ENCODE data around the gene OSBPL2. TPM values are rescaled to one million over a fixed set of nuclear protein-coding genes. Genes with fewer than 3 reads are reported as not detected.

The OSBPL2 gene
- total RNA-seq, 5 donors from 2014 or later (not counting 1 experiment from before 2014, with no cell fraction given) = 57.0 to 70.1 (median 63.0) TPM

DNA sequence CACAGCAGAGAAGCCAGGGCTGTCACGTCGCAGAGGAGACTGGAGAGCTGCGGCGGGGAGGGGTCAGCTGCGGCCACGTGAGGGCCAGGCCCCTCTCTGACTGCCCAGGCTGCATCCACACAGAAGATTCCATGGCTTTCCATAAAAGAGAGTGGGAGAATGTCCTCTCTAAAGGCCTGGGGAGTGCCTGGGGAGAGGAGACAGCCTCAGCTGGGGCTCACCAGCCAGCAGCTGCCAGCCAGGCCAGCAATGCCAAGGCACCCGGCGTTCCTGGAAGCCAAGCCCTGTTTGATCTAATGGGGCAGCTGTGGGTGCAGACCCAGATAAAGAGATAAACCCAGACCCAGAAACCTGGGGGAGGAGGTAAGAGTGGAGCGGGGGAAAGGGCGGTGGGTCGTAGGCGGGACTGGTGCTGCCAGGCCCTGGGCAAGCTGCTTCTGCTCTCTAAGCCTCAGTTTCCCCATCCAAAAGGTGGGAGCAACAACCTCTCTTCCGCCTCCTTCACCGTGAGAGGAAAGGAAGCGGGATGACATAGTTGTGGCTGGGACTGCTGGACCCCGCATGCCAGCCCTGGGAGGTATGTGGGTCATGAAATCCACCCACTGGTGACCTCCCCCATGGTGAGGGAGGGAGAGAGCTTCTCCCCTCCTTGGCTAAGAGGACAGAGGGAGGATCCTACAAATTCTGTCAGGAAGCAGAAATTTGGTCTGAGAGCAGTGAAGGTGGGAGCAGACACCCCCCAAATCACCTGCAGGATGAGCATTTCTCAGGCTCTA lies 3.1 kb upstream of the OSBPL2 start:
- no peak overlapping the region for H3K27ac ChIP-seq (ENCODE audit: low read length)
- peaks cover 17 to 19% (median 18%) of the 10 kb centered on the region in 3 donors for H3K4me1 Mint-ChIP-seq
- no peak overlapping the region for H3K27ac Mint-ChIP-seq
- peaks cover 13 to 23% of the 10 kb centered on the region in 2 experiments for H3K4me1 ChIP-seq (ENCODE audit: control insufficient read depth in 1 of 2, extremely low read depth in 1 of 2, insufficient read depth in 2 of 2, low read length in 2 of 2)
- H3K27me3 Mint-ChIP-seq = peaks cover 3 to 7% of the 10 kb centered on the region in 2 donors
- CTCF ChIA-PET = interaction anchor here in 1 of 2 donors (0.6 kb wide), 1 partner anchor 1275 kb away, joined by 6 read pairs; no protein-coding TSS in a partner anchor
- no peaks in the 10 kb centered on the region for H3K36me3 Mint-ChIP-seq
- 45% methylated on average over 2 of the region's 16 CpGs for WGBS (ENCODE audit: insufficient coverage)
- no peaks in the 10 kb centered on the region for H3K9me3 Mint-ChIP-seq
- no peak for DNase-seq
- H3K27me3 ChIP-seq (replicated peaks in 1 of 2; ENCODE audit: control insufficient read depth in 2 of 2, extremely low read depth in 1 of 2, insufficient read depth in 2 of 2, low read length in 1 of 2) = peaks cover 0 to 58% of the 10 kb centered on the region in 2 experiments
- H3K4me3 Mint-ChIP-seq = no peak overlapping the region
- no peaks in the 10 kb centered on the region for H3K36me3 ChIP-seq (ENCODE audit: control insufficient read depth in 2 of 2, extremely low read depth in 1 of 2, insufficient read depth in 1 of 2, low read length in 1 of 2)
- H3K9me3 ChIP-seq = no peaks in the 10 kb centered on the region
- POLR2A ChIA-PET = no interaction called here
- ATAC-seq (replicated peaks in 1 of 4) = no peak
- H3K4me3 ChIP-seq (ENCODE audit: control insufficient read depth in 1 of 2, extremely low read depth in 1 of 2, low read length in 1 of 2) = no peak overlapping the region

DNA sequence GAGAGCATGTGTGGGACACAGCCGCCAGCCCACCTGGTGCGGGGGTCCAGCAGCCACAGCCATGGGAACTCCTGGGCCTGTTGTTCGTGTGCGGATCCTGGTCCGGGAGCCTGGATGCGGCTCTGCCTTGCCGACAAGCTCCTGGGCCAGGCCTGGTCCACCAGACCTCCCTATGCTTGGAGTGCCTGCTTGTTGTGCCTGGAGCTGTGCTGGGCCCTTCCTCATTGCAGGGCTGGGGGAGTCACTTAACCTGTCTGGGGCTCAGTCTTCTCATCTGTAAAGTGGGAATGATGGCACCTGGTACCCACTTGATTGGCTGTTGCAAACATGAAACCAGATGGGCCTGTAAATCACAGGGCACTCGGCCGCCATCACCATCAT lies 2.6 kb upstream of the OSBPL2 start:
- no peak overlapping the region for H3K27ac Mint-ChIP-seq
- POLR2A ChIA-PET = no interaction called here
- no peak for DNase-seq

DNA sequence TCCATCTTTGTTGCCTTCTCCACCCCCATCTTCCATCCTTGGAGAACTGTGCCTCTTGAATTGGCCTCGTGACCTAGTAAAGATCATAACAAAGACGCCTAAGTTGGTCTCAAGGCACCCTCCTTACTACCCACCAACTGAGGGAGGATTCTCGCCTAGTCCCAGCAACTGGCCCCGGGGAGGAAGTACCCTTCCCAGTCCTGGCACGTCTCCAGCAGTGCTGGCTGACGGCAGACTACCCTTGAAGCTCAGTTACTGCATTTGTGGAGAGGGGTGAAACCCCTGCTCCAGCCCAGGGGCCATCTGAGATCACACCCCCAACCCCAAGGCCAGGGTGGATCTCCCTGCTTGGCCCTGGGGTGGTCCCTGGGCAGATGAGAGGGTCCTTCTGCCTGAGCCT lies 2.1 kb upstream of the OSBPL2 start:
- Histone ChIP-seq H3K9me3 (no peaks in the 10 kb centered on the region), H3K4me3 (ENCODE audit: control insufficient read depth in 1 of 2, extremely low read depth in 1 of 2, low read length in 1 of 2) (no peak overlapping the region), H3K27me3 (replicated peaks in 1 of 2; ENCODE audit: control insufficient read depth in 2 of 2, extremely low read depth in 1 of 2, insufficient read depth in 2 of 2, low read length in 1 of 2) (peaks cover 0 to 51% of the 10 kb centered on the region in 2 experiments), H3K36me3 (ENCODE audit: control insufficient read depth in 2 of 2, extremely low read depth in 1 of 2, insufficient read depth in 1 of 2, low read length in 1 of 2) (peaks cover 0 to under 1% of the 10 kb centered on the region in 2 donors), H3K27ac (ENCODE audit: low read length) (no peak overlapping the region), H3K4me1 (ENCODE audit: control insufficient read depth in 1 of 2, extremely low read depth in 1 of 2, insufficient read depth in 2 of 2, low read length in 2 of 2) (peaks cover 14 to 29% of the 10 kb centered on the region in 2 experiments)
- WGBS (ENCODE audit: insufficient coverage) = 92% methylated on average over 2 of the region's 6 CpGs
- Mint-ChIP-seq H3K27me3 (peaks cover 3 to 7% of the 10 kb centered on the region in 2 donors), H3K27ac (no peak overlapping the region), H3K36me3 (no peaks in the 10 kb centered on the region), H3K9me3 (no peaks in the 10 kb centered on the region), H3K4me3 (no peak overlapping the region), H3K4me1 (peaks cover 25 to 29% (median 27%) of the 10 kb centered on the region in 3 donors)
- ChIA-PET POLR2A (no interaction called here), CTCF (interaction anchor here in 1 of 2 donors (0.6 kb wide), 2 partner anchors 124 to 1274 kb away, joined by 3 to 6 read pairs; no protein-coding TSS in a partner anchor)
- ATAC-seq (replicated peaks in 1 of 4) (no peak), DNase-seq (no peak)

More for the DNA sequence above, 2.6 kb upstream of the OSBPL2 start:
- Mint-ChIP-seq H3K4me3 (no peak overlapping the region), H3K4me1 (peaks cover 23 to 25% (median 24%) of the 10 kb centered on the region in 3 donors), H3K27me3 (peaks cover 3 to 7% of the 10 kb centered on the region in 2 donors), H3K9me3 (no peaks in the 10 kb centered on the region), H3K36me3 (no peaks in the 10 kb centered on the region)
- H3K4me3 ChIP-seq (ENCODE audit: control insufficient read depth in 1 of 2, extremely low read depth in 1 of 2, low read length in 1 of 2) = no peak overlapping the region
- no peak for ATAC-seq (replicated peaks in 1 of 4)
- H3K27me3 ChIP-seq (replicated peaks in 1 of 2; ENCODE audit: control insufficient read depth in 2 of 2, extremely low read depth in 1 of 2, insufficient read depth in 2 of 2, low read length in 1 of 2) = peaks cover 0 to 55% of the 10 kb centered on the region in 2 experiments
- 96% methylated on average over 9 of the region's 9 CpGs for whole genome bisulfite sequencing (ENCODE audit: insufficient coverage)
- no peaks in the 10 kb centered on the region for H3K9me3 ChIP-seq
- H3K27ac ChIP-seq (ENCODE audit: low read length) = no peak overlapping the region
- no peaks in the 10 kb centered on the region for H3K36me3 ChIP-seq (ENCODE audit: control insufficient read depth in 2 of 2, extremely low read depth in 1 of 2, insufficient read depth in 1 of 2, low read length in 1 of 2)
- H3K4me1 ChIP-seq (ENCODE audit: control insufficient read depth in 1 of 2, extremely low read depth in 1 of 2, insufficient read depth in 2 of 2, low read length in 2 of 2) = peaks cover 14 to 25% of the 10 kb centered on the region in 2 experiments
- CTCF ChIA-PET = interaction anchor here in 1 of 2 donors (0.6 kb wide), 1 partner anchor 1274 kb away, joined by 6 read pairs; no protein-coding TSS in a partner anchor

- Histone ChIP-seq H3K4me1 (ENCODE audit: control insufficient read depth in 1 of 2, extremely low read depth in 1 of 2, insufficient read depth in 2 of 2, low read length in 2 of 2) (peaks cover 14 to 34% of the 10 kb centered on the region in 2 experiments), H3K4me3 (ENCODE audit: control insufficient read depth in 1 of 2, extremely low read depth in 1 of 2, low read length in 1 of 2) (no peak overlapping the region), H3K27ac (ENCODE audit: low read length) (no peak overlapping the region), H3K9me3 (no peaks in the 10 kb centered on the region), H3K36me3 (ENCODE audit: control insufficient read depth in 2 of 2, extremely low read depth in 1 of 2, insufficient read depth in 1 of 2, low read length in 1 of 2) (peaks cover 0 to 3% of the 10 kb centered on the region in 2 donors), H3K27me3 (replicated peaks in 1 of 2; ENCODE audit: control insufficient read depth in 2 of 2, extremely low read depth in 1 of 2, insufficient read depth in 2 of 2, low read length in 1 of 2) (peaks cover 0 to 44% of the 10 kb centered on the region in 2 experiments)
- no peaks in the 10 kb centered on the region for H3K9me3 Mint-ChIP-seq
- ChIA-PET CTCF (interaction anchor here in 1 of 2 donors (0.6 kb wide), 1 partner anchor 125 kb away, joined by 3 read pairs; no protein-coding TSS in a partner anchor), POLR2A (no interaction called here)
- H3K27me3 Mint-ChIP-seq = peaks cover 3 to 7% of the 10 kb centered on the region in 2 donors
- H3K27ac Mint-ChIP-seq = peak overlapping the region in 1 of 2 donors; percentile 98
- no peak for ATAC-seq (replicated peaks in 1 of 4)
- DNase-seq = no peak
- H3K36me3 Mint-ChIP-seq = peaks cover 6% of the 10 kb centered on the region
- H3K4me1 Mint-ChIP-seq = peaks cover 33 to 37% (median 35%) of the 10 kb centered on the region in 3 donors
- WGBS (ENCODE audit: insufficient coverage) = 82% methylated on average over 18 of the region's 28 CpGs
- peak overlapping the region in 1 of 3 donors; percentile 75 for H3K4me3 Mint-ChIP-seq
These were observed 1.4 kb upstream of the OSBPL2 start for GRCh38 chr20:62236766-62237513.

- Histone ChIP-seq H3K36me3 (ENCODE audit: control insufficient read depth in 2 of 2, extremely low read depth in 1 of 2, insufficient read depth in 1 of 2, low read length in 1 of 2) (peaks cover 0 to 5% of the 10 kb centered on the region in 2 donors), H3K4me3 (ENCODE audit: control insufficient read depth in 1 of 2, extremely low read depth in 1 of 2, low read length in 1 of 2) (peak overlapping the region in 1 of 2 donors; percentile 24), H3K27me3 (replicated peaks in 1 of 2; ENCODE audit: control insufficient read depth in 2 of 2, extremely low read depth in 1 of 2, insufficient read depth in 2 of 2, low read length in 1 of 2) (peaks cover 0 to 39% of the 10 kb centered on the region in 2 experiments), H3K4me1 (ENCODE audit: control insufficient read depth in 1 of 2, extremely low read depth in 1 of 2, insufficient read depth in 2 of 2, low read length in 2 of 2) (peaks cover 14 to 35% of the 10 kb centered on the region in 2 experiments), H3K9me3 (no peaks in the 10 kb centered on the region), H3K27ac (ENCODE audit: low read length) (peak overlapping the region; percentile 55)
- peaks cover 38 to 42% (median 40%) of the 10 kb centered on the region in 3 donors for H3K4me1 Mint-ChIP-seq
- no peaks in the 10 kb centered on the region for H3K9me3 Mint-ChIP-seq
- H3K27me3 Mint-ChIP-seq = peaks cover under 1 to 5% of the 10 kb centered on the region in 2 donors
- ChIA-PET POLR2A (no interaction called here), CTCF (no interaction called here)
- peak overlapping the region; percentile 94 to 98 for H3K27ac Mint-ChIP-seq
- DNase-seq (no peak), ATAC-seq (replicated peaks in 1 of 4) (no peak)
- 100% methylated on average over 1 of the region's 1 CpG for WGBS (ENCODE audit: insufficient coverage)
- H3K36me3 Mint-ChIP-seq = peaks cover 6% of the 10 kb centered on the region
- H3K4me3 Mint-ChIP-seq = peak overlapping the region; percentile 75 to 78 (median 75)
These were observed 864 bp upstream of the OSBPL2 start for GRCh38 chr20:62237514-62237800.

DNA sequence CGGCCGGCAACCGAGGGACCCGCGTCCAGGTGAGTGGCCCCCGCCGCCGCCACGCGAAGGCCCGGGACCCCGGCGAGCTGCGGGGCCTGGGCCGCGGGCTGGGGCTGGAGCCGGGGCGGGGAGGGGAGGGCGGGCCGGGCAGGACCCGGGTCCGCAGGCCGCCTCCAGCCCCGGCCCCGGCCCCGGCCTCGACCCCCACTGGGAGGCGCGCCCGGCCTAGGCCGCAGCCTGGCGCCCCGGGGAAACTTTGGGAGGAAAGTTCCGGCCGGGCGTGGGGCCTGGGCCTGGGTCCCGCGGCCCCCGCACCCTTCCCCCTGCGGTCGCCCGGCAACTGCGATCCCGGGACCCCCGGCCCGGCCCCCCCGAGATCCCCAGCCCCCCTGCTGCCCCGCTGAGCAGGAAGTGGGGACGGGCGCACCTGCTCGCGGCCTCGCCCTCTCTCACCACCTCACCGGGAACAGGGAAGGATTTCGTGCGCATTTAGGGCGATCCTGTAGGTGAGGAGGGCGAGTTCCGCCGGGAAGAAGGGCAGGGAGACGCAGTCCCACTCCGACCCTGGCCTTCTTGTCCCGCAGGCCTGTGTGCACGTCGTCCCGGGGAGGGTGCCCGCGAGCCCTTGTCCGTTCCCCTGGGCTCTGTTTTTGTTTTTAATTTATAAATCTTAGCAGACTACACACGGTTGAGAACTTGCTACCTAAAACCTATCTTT lies 402 bp downstream of the OSBPL2 start:
- H3K4me1 Mint-ChIP-seq = peaks cover 42 to 49% (median 44%) of the 10 kb centered on the region in 3 donors
- H3K27ac Mint-ChIP-seq = peak overlapping the region; percentile 31 to 81
- peaks cover 11% of the 10 kb centered on the region for H3K36me3 Mint-ChIP-seq
- peaks cover 0 to 14% of the 10 kb centered on the region in 2 donors for H3K36me3 ChIP-seq (ENCODE audit: control insufficient read depth in 2 of 2, extremely low read depth in 1 of 2, insufficient read depth in 1 of 2, low read length in 1 of 2)
- ChIA-PET CTCF (no interaction called here), POLR2A (no interaction called here)
- H3K27me3 Mint-ChIP-seq = peaks cover 0 to 1% of the 10 kb centered on the region in 2 donors
- no peaks in the 10 kb centered on the region for H3K9me3 Mint-ChIP-seq
- H3K4me3 Mint-ChIP-seq = peak overlapping the region; percentile 75 to 83 (median 78)
- H3K4me3 ChIP-seq (ENCODE audit: control insufficient read depth in 1 of 2, extremely low read depth in 1 of 2, low read length in 1 of 2) = peak overlapping the region; percentile 58 to 66
- H3K9me3 ChIP-seq = no peaks in the 10 kb centered on the region
- H3K27ac ChIP-seq (ENCODE audit: low read length) = peak overlapping the region; percentile 6
- peak in 5 of 35 experiments; percentile 7 to 34 (median 18) for DNase-seq
- ATAC-seq (replicated peaks in 1 of 4) = peak in 1 of 4 experiments; percentile 1
- 0% methylated on average over 33 of the region's 70 CpGs for WGBS (ENCODE audit: insufficient coverage)
- H3K4me1 ChIP-seq (ENCODE audit: control insufficient read depth in 1 of 2, extremely low read depth in 1 of 2, insufficient read depth in 2 of 2, low read length in 2 of 2) = peaks cover 14 to 37% of the 10 kb centered on the region in 2 experiments
- peaks cover 0 to 26% of the 10 kb centered on the region in 2 experiments for H3K27me3 ChIP-seq (replicated peaks in 1 of 2; ENCODE audit: control insufficient read depth in 2 of 2, extremely low read depth in 1 of 2, insufficient read depth in 2 of 2, low read length in 1 of 2)
